Gastrocnemius medialis (tissue), 4 donors: ENCODE data around the gene L3MBTL1.

Experiments
- CTCF ChIP-seq, 5 experiments: fragments of 450-650 bp in 3 of 5; fragments of 200-600 bp in 2 of 5; sonication (generic) in 2 of 5; IDR thresholded peaks in 4 of 5; conservative IDR thresholded peaks in 1 of 5; 1 replicate in 4 of 5; 2 replicates in 1 of 5; pipeline ENCODE4 v1.5.1; 2016 to 2019; ENCODE audit warnings: antibody characterized with exemption in 5 of 5, mild to moderate bottlenecking in 3 of 5, moderate library complexity in 3 of 5
- POLR2A ChIP-seq, 2 donors: fragments of 450-650 bp; IDR thresholded peaks; one replicate each; pipeline ENCODE4 v1.6.1; 2017; ENCODE audit warnings: antibody characterized with exemption in 2 of 2, mild to moderate bottlenecking in 2 of 2, moderate library complexity in 2 of 2

GRCh38 chr20:43542674-43543073, 35.2 kb downstream of the L3MBTL1 start:
- no peak for TF ChIP-seq CTCF (IDR thresholded peaks at IDR 0.05 in 4 of 5, conservative IDR thresholded peaks at IDR 0.05 in 1 of 5)
- TF ChIP-seq POLR2A (IDR thresholded peaks at IDR 0.05) = no peak
